GM12892 (cell line): ENCODE measurements around the gene FOXG1.

ENCODE experiments used
- DNase-seq: peaks from one replicate; pipeline ENCODE4 v3.0.0; 2011; ENCODE audit not compliant: insufficient read length
- FAIRE-seq: peaks from 2 replicates; lab custom pipeline; 2011; peaks lifted over from hg19 to GRCh38; lab: Jason Lieb, UNC
- POLR2A ChIP-seq: IDR thresholded peaks from 2 replicates; pipeline ENCODE4 v1.6.1; 2011; ENCODE audit warnings: low read depth, low read length, control low read depth
- POLR2AphosphoS5 ChIP-seq: IDR thresholded peaks from 2 replicates; pipeline ENCODE4 v1.6.1; 2011; ENCODE audit warnings: low read depth, low read length, control low read depth
- TAF1 ChIP-seq: IDR thresholded peaks from 2 replicates; pipeline ENCODE4 v1.6.1; 2011; ENCODE audit warnings: low read depth, mild to moderate bottlenecking, control low read depth, low read length, borderline replicate concordance

Gene FOXG1

DNA sequence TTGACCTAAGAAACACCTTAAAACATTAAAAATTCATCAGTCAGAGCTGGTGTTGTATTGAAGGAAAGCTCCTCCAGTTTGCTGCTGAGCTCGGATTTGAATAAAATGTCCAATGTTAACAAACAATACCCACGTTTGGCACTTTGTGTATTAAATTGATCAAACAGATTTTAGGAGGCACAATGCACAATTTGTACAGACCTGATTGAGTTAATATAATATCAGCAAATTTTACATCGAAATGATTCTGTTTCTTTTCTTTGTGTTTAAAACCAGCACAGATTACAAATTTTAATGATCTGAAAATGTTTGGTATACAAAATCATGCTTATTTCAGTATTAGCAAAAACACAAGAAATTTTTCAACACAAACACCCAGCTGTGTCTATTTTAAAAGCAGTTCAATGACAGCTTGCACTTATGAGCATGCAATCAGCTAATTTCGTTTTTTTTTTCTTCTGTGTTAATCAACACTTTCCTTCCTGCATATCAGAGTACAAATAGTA lies 2.8 kb upstream of the FOXG1 start:
- TF ChIP-seq TAF1 = no peak
- no peak for TF ChIP-seq POLR2A
- no peak for TF ChIP-seq POLR2AphosphoS5
- FAIRE-seq (no peak), DNase-seq (no peak)

DNA sequence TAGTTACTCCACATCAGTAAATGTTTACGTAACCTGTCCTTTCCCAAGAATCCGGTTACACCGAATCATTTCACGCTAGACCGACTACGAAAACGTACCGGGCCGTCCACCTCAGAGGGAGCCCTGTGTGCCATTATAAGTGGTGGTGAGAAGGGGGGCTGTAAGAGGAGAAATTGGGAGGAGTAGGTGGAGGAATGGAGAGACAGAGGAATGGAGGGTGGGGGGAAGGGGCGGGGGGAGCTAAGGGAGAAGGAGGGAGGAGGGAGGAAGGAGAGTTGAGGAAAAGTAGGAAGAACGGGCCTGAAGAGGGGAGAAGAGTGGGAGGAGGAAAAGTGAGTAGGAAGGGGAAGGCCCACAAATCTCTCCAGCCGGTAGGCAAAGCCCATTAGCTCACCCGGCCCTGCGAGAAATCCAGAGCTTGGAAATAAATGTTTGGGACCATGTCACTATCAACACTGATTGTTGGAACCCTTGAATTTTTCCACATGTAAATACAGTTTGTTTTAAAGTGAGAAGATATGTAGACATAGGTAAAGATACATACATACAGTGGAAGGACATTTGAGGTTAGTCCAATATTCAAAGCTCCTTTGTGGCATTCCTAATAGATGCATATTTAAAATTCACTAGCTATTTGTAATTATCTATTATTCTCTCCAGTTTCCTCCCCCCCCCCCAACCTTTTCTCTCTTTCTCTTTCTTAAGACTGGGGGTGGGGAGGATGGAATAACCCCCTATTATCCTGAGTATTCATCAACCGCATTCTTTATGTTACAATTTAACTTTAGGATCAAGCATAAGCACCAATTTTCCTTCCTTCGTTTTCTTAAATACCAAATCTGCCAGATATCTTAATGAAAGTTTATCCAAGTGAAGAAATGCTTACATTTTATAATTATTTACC lies 2.1 kb upstream of the FOXG1 start:
- FAIRE-seq (no peak), DNase-seq (no peak)
- TF ChIP-seq TAF1 = no peak
- no peak for TF ChIP-seq POLR2AphosphoS5
- no peak for TF ChIP-seq POLR2A

DNA sequence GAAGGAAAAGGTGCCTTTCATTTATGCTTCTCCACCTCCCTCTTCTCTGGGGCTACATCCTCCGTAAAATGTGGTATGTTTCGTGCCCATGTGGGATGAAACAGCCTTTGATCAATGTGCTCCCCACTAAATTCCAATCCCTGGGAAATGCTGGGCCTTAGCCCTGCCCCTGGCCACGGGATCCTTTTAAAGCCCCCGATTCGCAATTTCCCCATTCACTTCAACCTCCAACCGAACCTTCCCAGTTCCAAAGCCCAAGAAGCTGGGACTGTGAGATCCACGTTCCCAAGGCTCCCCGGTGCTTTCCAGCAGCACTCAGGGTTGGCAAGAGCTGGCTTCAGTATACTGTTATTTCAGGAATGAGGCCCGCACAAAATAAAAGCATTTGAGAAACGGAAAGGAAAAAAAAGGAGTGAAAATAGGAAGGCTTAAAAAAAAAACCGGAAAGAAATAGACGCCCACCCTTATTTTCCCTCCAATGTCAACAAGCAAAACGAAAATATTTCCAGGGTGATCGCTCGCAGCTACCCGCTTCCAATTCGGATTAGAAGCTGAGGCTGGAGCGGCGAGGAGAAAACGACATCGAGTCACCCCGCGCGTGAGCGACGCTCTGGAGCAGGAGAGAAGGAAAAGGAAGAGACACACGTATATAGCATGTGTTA lies 1.3 kb upstream of the FOXG1 start:
- TF ChIP-seq POLR2AphosphoS5 (no peak), POLR2A (no peak), TAF1 (no peak)
- no peak for FAIRE-seq
- no peak for DNase-seq

DNA sequence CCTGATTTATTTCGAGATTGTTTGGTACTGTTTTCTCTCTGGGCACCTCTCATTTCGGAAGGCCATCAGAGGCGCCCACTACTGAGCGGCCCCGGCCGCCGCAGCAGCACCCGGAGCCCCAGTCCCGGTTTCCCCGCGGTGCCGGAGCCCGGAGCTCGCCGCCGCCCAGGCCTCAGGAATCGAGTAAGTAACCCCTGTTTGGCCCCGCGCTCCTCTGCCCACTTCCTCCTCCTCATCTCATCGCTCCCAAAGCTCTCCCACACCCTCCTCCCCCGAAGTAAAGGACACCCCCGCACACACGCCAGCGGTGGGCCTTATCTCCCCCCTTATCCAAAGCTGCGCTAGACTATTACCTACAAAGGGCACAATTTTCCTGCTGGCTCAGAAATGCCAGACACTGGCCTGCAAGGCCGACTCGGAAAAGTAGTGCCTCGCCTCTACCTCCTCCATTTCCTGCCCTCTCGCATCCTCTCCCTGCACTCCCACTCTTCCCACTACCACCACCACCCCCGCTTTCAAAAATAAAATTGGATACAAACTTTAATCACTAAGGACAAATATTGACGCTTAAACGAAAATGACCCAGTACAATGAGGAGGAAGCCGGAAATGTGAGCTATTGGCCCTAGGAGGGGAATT lies 637 bp upstream of the FOXG1 start:
- DNase-seq (no peak), FAIRE-seq (no peak)
- TF ChIP-seq POLR2A = no peak
- TF ChIP-seq TAF1 = no peak
- no peak for TF ChIP-seq POLR2AphosphoS5

DNA sequence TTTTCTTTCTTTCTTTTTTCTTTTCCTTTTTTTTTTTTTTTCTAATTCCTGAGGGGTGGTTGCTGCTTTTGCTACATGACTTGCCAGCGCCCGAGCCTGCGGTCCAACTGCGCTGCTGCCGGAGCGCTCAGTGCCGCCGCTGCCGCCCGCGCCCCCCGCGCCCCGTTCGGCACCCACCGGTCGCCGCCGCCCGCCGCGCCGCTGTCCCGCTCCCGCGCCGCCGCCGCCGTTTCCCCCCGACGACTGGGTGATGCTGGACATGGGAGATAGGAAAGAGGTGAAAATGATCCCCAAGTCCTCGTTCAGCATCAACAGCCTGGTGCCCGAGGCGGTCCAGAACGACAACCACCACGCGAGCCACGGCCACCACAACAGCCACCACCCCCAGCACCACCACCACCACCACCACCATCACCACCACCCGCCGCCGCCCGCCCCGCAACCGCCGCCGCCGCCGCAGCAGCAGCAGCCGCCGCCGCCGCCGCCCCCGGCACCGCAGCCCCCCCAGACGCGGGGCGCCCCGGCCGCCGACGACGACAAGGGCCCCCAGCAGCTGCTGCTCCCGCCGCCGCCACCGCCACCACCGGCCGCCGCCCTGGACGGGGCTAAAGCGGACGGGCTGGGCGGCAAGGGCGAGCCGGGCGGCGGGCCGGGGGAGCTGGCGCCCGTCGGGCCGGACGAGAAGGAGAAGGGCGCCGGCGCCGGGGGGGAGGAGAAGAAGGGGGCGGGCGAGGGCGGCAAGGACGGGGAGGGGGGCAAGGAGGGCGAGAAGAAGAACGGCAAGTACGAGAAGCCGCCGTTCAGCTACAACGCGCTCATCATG lies 654 bp downstream of the FOXG1 start:
- TF ChIP-seq POLR2A = no peak
- no peak for TF ChIP-seq TAF1
- TF ChIP-seq POLR2AphosphoS5 = no peak
- DNase-seq (no peak), FAIRE-seq (no peak)

DNA sequence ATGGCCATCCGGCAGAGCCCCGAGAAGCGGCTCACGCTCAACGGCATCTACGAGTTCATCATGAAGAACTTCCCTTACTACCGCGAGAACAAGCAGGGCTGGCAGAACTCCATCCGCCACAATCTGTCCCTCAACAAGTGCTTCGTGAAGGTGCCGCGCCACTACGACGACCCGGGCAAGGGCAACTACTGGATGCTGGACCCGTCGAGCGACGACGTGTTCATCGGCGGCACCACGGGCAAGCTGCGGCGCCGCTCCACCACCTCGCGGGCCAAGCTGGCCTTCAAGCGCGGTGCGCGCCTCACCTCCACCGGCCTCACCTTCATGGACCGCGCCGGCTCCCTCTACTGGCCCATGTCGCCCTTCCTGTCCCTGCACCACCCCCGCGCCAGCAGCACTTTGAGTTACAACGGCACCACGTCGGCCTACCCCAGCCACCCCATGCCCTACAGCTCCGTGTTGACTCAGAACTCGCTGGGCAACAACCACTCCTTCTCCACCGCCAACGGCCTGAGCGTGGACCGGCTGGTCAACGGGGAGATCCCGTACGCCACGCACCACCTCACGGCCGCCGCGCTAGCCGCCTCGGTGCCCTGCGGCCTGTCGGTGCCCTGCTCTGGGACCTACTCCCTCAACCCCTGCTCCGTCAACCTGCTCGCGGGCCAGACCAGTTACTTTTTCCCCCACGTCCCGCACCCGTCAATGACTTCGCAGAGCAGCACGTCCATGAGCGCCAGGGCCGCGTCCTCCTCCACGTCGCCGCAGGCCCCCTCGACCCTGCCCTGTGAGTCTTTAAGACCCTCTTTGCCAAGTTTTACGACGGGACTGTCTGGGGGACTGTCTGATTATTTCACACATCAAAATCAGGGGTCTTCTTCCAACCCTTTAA lies 1.5 kb downstream of the FOXG1 start:
- DNase-seq (no peak), FAIRE-seq (no peak)
- TF ChIP-seq POLR2AphosphoS5 = no peak
- no peak for TF ChIP-seq POLR2A
- no peak for TF ChIP-seq TAF1

DNA sequence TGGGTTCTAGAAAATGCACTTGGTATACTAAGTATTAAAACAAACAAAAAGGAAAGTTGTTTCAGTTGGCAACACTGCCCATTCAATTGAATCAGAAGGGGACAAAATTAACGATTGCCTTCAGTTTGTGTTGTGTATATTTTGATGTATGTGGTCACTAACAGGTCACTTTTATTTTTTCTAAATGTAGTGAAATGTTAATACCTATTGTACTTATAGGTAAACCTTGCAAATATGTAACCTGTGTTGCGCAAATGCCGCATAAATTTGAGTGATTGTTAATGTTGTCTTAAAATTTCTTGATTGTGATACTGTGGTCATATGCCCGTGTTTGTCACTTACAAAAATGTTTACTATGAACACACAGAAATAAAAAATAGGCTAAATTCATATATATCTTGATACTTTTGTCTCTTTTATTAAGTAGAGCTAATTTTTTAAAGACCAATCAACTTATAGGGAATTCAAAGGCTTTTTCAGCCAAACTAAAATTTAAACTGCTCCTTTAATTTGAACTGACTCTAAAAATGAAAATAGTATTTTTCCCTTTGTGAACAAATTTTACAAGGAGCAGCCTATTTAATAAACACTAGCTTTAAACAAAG lies 2.8 kb downstream of the FOXG1 start:
- DNase-seq (no peak), FAIRE-seq (no peak)
- no peak for TF ChIP-seq TAF1
- TF ChIP-seq POLR2A = no peak
- no peak for TF ChIP-seq POLR2AphosphoS5

DNA sequence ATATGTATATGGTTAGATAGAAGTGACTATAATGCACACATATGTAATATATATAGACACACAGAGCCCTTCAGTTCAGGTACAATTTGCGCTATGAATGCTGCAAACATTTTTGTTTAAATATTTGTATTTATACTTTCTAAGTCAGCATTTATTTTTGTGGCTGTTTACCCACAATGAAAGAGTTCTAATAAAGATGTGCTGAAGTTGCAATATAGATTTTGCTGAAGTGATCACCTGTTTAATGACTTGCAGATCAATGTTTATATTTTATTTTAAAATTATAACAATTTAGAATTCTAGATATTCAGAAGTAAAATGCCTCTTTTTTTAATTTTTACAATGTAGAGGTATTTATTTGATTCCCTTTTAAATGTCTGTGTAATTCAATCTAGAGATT lies 3.5 kb downstream of the FOXG1 start:
- FAIRE-seq = no peak
- no peak for DNase-seq
- no peak for TF ChIP-seq POLR2AphosphoS5
- no peak for TF ChIP-seq POLR2A
- TF ChIP-seq TAF1 = no peak

DNA sequence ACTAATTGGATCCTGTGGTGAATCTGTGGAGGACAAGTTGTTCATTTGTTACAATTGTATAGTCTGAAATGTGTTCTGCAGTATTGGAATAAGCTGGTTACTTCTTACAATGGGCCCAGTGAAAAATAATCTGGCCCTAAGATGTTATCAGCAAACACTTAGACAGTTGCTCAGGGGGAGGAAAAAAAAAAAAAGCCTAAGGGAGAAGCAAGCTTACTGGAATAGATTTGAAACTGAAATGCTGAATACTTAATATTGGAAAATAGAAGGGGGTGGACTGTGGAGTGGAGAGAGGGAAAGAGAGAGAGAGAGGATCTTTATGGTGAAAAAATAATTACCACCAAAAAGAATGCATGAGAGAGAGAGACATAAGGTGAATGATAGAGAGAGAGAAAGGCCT lies 4.0 kb downstream of the FOXG1 start:
- no peak for TF ChIP-seq POLR2A
- TF ChIP-seq TAF1 = no peak
- no peak for TF ChIP-seq POLR2AphosphoS5
- no peak for DNase-seq
- FAIRE-seq = no peak

DNA sequence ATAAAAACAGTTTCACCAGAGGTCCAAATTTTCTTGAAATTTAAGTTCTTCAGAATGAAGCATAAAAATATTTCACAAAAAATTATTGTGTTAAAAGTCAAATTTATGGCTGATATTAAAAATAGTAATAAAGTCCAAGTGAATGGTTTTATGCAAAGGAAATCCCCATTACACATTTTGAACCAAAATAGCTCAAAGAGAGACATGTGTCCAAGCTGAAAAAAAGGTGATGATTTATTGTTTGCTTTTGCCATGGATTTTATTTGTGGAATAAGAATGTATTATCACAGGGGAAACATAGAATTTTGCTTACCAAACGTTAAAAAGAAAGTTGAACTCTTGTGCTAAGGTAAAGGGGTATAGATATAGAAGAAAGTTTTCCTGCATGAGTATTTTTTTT lies 4.6 kb downstream of the FOXG1 start:
- FAIRE-seq (no peak), DNase-seq (no peak)
- TF ChIP-seq POLR2A = no peak
- no peak for TF ChIP-seq POLR2AphosphoS5
- TF ChIP-seq TAF1 = no peak
